Parathyroid adenoma (tissue), 2 donors: ENCODE measurements around the gene ATP7B.

ENCODE experiments used
- H2AFZ ChIP-seq: fragments of 300-600 bp; sonication (generic); one replicate; pipeline ENCODE4 v1.7.0; 2017; ENCODE audit warnings: antibody characterized with exemption, mild to moderate bottlenecking
- H3K27ac ChIP-seq: fragments of 300-600 bp; sonication (generic); one replicate; pipeline ENCODE4 v1.7.0; 2017
- H3K27me3 ChIP-seq: fragments of 300-600 bp; sonication (generic); one replicate; pipeline ENCODE4 v1.7.0; 2017; ENCODE audit warnings: low read length; ENCODE audit not compliant: control insufficient read depth, insufficient read depth
- H3K36me3 ChIP-seq: fragments of 300-600 bp; sonication (generic); one replicate; pipeline ENCODE4 v1.7.0; 2017; ENCODE audit warnings: low read length; ENCODE audit not compliant: control insufficient read depth, insufficient read depth
- H3K4me1 ChIP-seq: fragments of 300-600 bp; sonication (generic); one replicate; pipeline ENCODE4 v1.7.0; 2017; ENCODE audit warnings: control low read depth
- H3K4me2 ChIP-seq: fragments of 300-600 bp; sonication (generic); one replicate; pipeline ENCODE4 v1.7.0; 2017; ENCODE audit warnings: low read length
- H3K4me3 ChIP-seq: fragments of 300-600 bp; sonication (generic); one replicate; pipeline ENCODE4 v1.7.0; 2017; ENCODE audit warnings: low read depth, low read length
- H3K79me2 ChIP-seq: fragments of 300-600 bp; sonication (generic); one replicate; pipeline ENCODE4 v1.7.0; 2017; ENCODE audit warnings: control low read depth
- H3K9ac ChIP-seq: fragments of 300-600 bp; sonication (generic); one replicate; pipeline ENCODE4 v1.7.0; 2017; ENCODE audit warnings: mild to moderate bottlenecking
- H3K9me3 ChIP-seq: fragments of 300-600 bp; sonication (generic); one replicate; pipeline ENCODE4 v1.7.0; 2017; ENCODE audit warnings: low read length; ENCODE audit not compliant: control insufficient read depth
- CTCF ChIP-seq: fragments of 300-600 bp; sonication (generic); IDR thresholded peaks from one replicate; pipeline ENCODE4 v1.7.0; 2017; ENCODE audit warnings: antibody characterized with exemption, mild to moderate bottlenecking
- donor health status: primary hyperparathyroidism.

Gene ATP7B

DNA sequence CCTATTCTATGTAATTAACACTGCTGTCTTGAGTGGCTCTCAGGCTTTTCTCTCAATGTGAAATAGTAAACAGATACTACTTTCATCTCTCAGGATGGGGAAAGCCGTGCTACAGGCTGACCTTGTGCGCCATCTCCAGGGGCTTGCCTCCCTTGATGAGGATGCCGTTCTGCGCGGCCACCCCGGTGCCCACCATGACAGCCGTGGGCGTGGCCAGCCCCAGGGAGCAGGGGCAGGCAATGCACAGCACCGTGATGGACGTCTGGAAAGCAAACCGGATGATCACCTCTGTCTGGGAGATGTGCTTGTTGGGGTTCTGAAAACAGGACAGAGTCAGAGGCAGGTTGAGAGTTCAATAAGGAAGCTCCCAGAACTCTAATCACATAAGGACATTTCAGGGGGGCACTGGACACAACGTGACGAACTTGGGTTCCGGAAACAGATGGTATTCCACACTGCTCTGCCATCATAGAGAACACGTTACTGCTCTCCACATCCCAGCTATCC lies 65.0 kb downstream of the ATP7B start:
- TF ChIP-seq CTCF, result no peak
- no peaks in the 10 kb centered on the region for H3K79me2 ChIP-seq
- H3K36me3 ChIP-seq, result no peaks in the 10 kb centered on the region

GRCh38 chr13:51945149-51945548 lies 66.1 kb downstream of the ATP7B start:
- H3K4me3 ChIP-seq, result no peak overlapping the region
- H3K27ac ChIP-seq, result no peak overlapping the region
- no peaks in the 10 kb centered on the region for H3K4me1 ChIP-seq
- TF ChIP-seq CTCF, result no peak
- no peaks in the 10 kb centered on the region for H3K36me3 ChIP-seq
- no peaks in the 10 kb centered on the region for H3K27me3 ChIP-seq
- H3K9ac ChIP-seq, result no peak overlapping the region
- H3K79me2 ChIP-seq, result no peaks in the 10 kb centered on the region
- H2AFZ ChIP-seq, result no peak overlapping the region
- no peaks in the 10 kb centered on the region for H3K9me3 ChIP-seq
- H3K4me2 ChIP-seq, result no peak overlapping the region

More for the DNA sequence above, 65.0 kb downstream of the ATP7B start:
- no peak overlapping the region for H3K4me3 ChIP-seq
- H3K4me2 ChIP-seq, result no peak overlapping the region
- no peak overlapping the region for H2AFZ ChIP-seq
- no peaks in the 10 kb centered on the region for H3K27me3 ChIP-seq
- H3K4me1 ChIP-seq, result no peaks in the 10 kb centered on the region
- no peak overlapping the region for H3K9ac ChIP-seq
- H3K9me3 ChIP-seq, result no peaks in the 10 kb centered on the region
- no peak overlapping the region for H3K27ac ChIP-seq

GRCh38 chr13:51944428-51944827 lies 66.8 kb downstream of the ATP7B start:
- H3K27ac ChIP-seq, result no peak overlapping the region
- no peaks in the 10 kb centered on the region for H3K36me3 ChIP-seq
- no peak overlapping the region for H3K9ac ChIP-seq
- H2AFZ ChIP-seq, result no peak overlapping the region
- no peak for TF ChIP-seq CTCF
- H3K9me3 ChIP-seq, result no peaks in the 10 kb centered on the region
- no peaks in the 10 kb centered on the region for H3K4me1 ChIP-seq
- no peaks in the 10 kb centered on the region for H3K79me2 ChIP-seq
- no peak overlapping the region for H3K4me3 ChIP-seq
- H3K27me3 ChIP-seq, result no peaks in the 10 kb centered on the region
- H3K4me2 ChIP-seq, result no peak overlapping the region

GRCh38 chr13:51943721-51944120 lies 67.5 kb downstream of the ATP7B start:
- Histone ChIP-seq H3K4me1 (no peaks in the 10 kb centered on the region), H3K27me3 (no peaks in the 10 kb centered on the region), H3K9ac (no peak overlapping the region), H3K4me2 (no peak overlapping the region), H3K9me3 (no peaks in the 10 kb centered on the region), H2AFZ (no peak overlapping the region), H3K79me2 (no peaks in the 10 kb centered on the region), H3K4me3 (no peak overlapping the region), H3K27ac (no peak overlapping the region), H3K36me3 (no peaks in the 10 kb centered on the region)
- no peak for TF ChIP-seq CTCF

- Histone ChIP-seq H3K4me3 (no peak overlapping the region), H3K9ac (no peak overlapping the region), H3K79me2 (no peaks in the 10 kb centered on the region), H3K36me3 (no peaks in the 10 kb centered on the region), H3K27me3 (no peaks in the 10 kb centered on the region), H3K27ac (no peak overlapping the region), H2AFZ (no peak overlapping the region), H3K4me2 (no peak overlapping the region), H3K4me1 (no peaks in the 10 kb centered on the region), H3K9me3 (no peaks in the 10 kb centered on the region)
- no peak for TF ChIP-seq CTCF
These were observed 69.1 kb downstream of the ATP7B start for GRCh38 chr13:51942189-51942588.
